ENCODE data around the gene HLA-DOB. TPM values are rescaled to one million over a fixed set of nuclear protein-coding genes. Genes with fewer than 3 reads are reported as not detected.
A peak's percentile ranks its signal among the peaks of the same experiment; 100 is the strongest.

The HLA-DOB gene
- total RNA-seq, 4 donors from 2014 or later = 5.7 TPM; not detected in 3

GRCh38 chr6:32830017-32830416, 13.2 kb upstream of the HLA-DOB start:
- WGBS, 2 donors (ENCODE audit: low coverage in 1 of 2) = 98% methylated on average over 5 of the region's 5 CpGs; no CpG with 5 or more reads in 1 of the 2 donors
- H3K27me3 ChIP-seq = no peaks in the 10 kb centered on the region
- peaks cover 0 to 41% (median 2%) of the 10 kb centered on the region in 4 donors for H3K36me3 ChIP-seq
- no peak overlapping the region for H3K27ac ChIP-seq
- intact Hi-C loops (cut with DNase I; ENCODE audit: low total_unique reads) = loop anchor here (5.0 kb wide), 1 partner anchor 37 kb away; no protein-coding TSS in a partner anchor
- peaks cover 0 to 7% (median 2%) of the 10 kb centered on the region in 4 donors for H3K4me1 ChIP-seq
- H3K4me3 ChIP-seq = no peak overlapping the region
- no peaks in the 10 kb centered on the region for H3K9me3 ChIP-seq
- TF ChIP-seq EP300 (IDR thresholded peaks at IDR 0.05; ENCODE audit: low read depth) = no peak
- TF ChIP-seq POLR2AphosphoS5 (IDR thresholded peaks at IDR 0.05) = no peak
- no peak for TF ChIP-seq POLR2A (IDR thresholded peaks at IDR 0.05)
- TF ChIP-seq, protein P1, sequence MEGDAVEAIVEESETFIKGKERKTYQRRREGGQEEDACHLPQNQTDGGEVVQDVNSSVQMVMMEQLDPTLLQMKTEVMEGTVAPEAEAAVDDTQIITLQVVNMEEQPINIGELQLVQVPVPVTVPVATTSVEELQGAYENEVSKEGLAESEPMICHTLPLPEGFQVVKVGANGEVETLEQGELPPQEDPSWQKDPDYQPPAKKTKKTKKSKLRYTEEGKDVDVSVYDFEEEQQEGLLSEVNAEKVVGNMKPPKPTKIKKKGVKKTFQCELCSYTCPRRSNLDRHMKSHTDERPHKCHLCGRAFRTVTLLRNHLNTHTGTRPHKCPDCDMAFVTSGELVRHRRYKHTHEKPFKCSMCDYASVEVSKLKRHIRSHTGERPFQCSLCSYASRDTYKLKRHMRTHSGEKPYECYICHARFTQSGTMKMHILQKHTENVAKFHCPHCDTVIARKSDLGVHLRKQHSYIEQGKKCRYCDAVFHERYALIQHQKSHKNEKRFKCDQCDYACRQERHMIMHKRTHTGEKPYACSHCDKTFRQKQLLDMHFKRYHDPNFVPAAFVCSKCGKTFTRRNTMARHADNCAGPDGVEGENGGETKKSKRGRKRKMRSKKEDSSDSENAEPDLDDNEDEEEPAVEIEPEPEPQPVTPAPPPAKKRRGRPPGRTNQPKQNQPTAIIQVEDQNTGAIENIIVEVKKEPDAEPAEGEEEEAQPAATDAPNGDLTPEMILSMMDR (IDR thresholded peaks at IDR 0.05) = no peak
- no peak for DNase-seq
- in situ Hi-C loops (cut with MboI; ENCODE audit: low pct_ligation_motif_present in 1 of 4, low pct_unique_long_range_greater_than_20kb in 1 of 4, low sequenced_read_pairs in 3 of 4) = loop anchor here in 1 of 4 donors (5.0 kb wide), 1 partner anchor 42 kb away; no protein-coding TSS in a partner anchor

GRCh38 chr6:32829495-32829894, 12.7 kb upstream of the HLA-DOB start:
- no peak overlapping the region for H3K27ac ChIP-seq
- DNase-seq = no peak
- peaks cover 0 to 36% (median 2%) of the 10 kb centered on the region in 4 donors for H3K36me3 ChIP-seq
- TF ChIP-seq, protein P1 (IDR thresholded peaks at IDR 0.05) = no peak
- TF ChIP-seq EP300 (IDR thresholded peaks at IDR 0.05; ENCODE audit: low read depth) (no peak), POLR2AphosphoS5 (IDR thresholded peaks at IDR 0.05) (no peak), POLR2A (IDR thresholded peaks at IDR 0.05) (no peak)
- H3K9me3 ChIP-seq = no peaks in the 10 kb centered on the region
- intact Hi-C loops (cut with DNase I; ENCODE audit: low total_unique reads) (no loop called here), in situ Hi-C loops (cut with MboI; ENCODE audit: low pct_ligation_motif_present in 1 of 4, low pct_unique_long_range_greater_than_20kb in 1 of 4, low sequenced_read_pairs in 3 of 4) (no loop called here)
- no peak overlapping the region for H3K4me3 ChIP-seq
- 73 to 80% methylated on average over 5 to 7 of the region's 7 CpGs for WGBS, 2 donors (ENCODE audit: low coverage in 1 of 2)
- peaks cover 0 to 7% (median 2%) of the 10 kb centered on the region in 4 donors for H3K4me1 ChIP-seq
- no peaks in the 10 kb centered on the region for H3K27me3 ChIP-seq

DNA sequence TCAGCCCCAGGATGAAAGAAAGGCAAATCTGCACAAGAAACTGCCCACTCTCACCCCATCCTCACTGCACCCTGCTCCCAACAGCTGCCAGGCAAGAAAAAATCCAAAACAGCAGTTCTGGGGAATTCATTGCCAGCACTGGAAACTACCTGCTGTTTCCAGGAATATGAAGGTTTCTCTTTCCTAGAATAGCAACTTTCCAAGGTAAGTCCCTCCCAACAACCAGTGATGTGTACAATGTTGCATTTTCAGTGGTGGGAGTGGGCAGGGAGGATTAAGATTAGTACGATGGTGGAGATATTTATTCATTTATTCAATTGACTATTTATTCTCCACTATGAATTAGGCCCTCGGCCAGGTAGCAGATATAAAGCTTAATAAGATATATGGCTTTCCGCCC, 10.2 kb upstream of the HLA-DOB start:
- Histone ChIP-seq H3K36me3 (peaks cover 0 to 32% (median 2%) of the 10 kb centered on the region in 4 donors), H3K27me3 (no peaks in the 10 kb centered on the region), H3K9me3 (no peaks in the 10 kb centered on the region), H3K4me1 (peaks cover 0 to 7% (median 2%) of the 10 kb centered on the region in 4 donors), H3K27ac (no peak overlapping the region), H3K4me3 (no peak overlapping the region)
- no peak for TF ChIP-seq EP300 (IDR thresholded peaks at IDR 0.05; ENCODE audit: low read depth)
- TF ChIP-seq, protein P1 (IDR thresholded peaks at IDR 0.05) = no peak
- TF ChIP-seq POLR2AphosphoS5 (IDR thresholded peaks at IDR 0.05) = no peak
- no peak for TF ChIP-seq POLR2A (IDR thresholded peaks at IDR 0.05)
- in situ Hi-C loops (cut with MboI; ENCODE audit: low pct_ligation_motif_present in 1 of 4, low pct_unique_long_range_greater_than_20kb in 1 of 4, low sequenced_read_pairs in 3 of 4) (no loop called here), intact Hi-C loops (cut with DNase I; ENCODE audit: low total_unique reads) (no loop called here)
- no peak for DNase-seq
- 84 to 100% methylated on average over 2 to 3 of the region's 3 CpGs for WGBS, 2 donors (ENCODE audit: low coverage in 1 of 2)

- no peak overlapping the region for H3K27ac ChIP-seq
- H3K4me3 ChIP-seq = no peak overlapping the region
- WGBS, 2 donors (ENCODE audit: low coverage in 1 of 2) = 39 to 49% methylated on average over 2 of the region's 2 CpGs
- DNase-seq = no peak
- in situ Hi-C loops (cut with MboI; ENCODE audit: low pct_ligation_motif_present in 1 of 4, low pct_unique_long_range_greater_than_20kb in 1 of 4, low sequenced_read_pairs in 3 of 4) (no loop called here), intact Hi-C loops (cut with DNase I; ENCODE audit: low total_unique reads) (no loop called here)
- no peaks in the 10 kb centered on the region for H3K27me3 ChIP-seq
- H3K4me1 ChIP-seq = peaks cover 0 to 7% (median 2%) of the 10 kb centered on the region in 4 donors
- H3K9me3 ChIP-seq = no peaks in the 10 kb centered on the region
- TF ChIP-seq, protein P1 (IDR thresholded peaks at IDR 0.05) = peak; percentile 21 to 49 (median 36)
- TF ChIP-seq POLR2A (IDR thresholded peaks at IDR 0.05) = no peak
- H3K36me3 ChIP-seq = peaks cover 0 to 22% (median 2%) of the 10 kb centered on the region in 4 donors
Observed at GRCh38 chr6:32825966-32826365, 9.2 kb upstream of the HLA-DOB start.
